GM19395 (cell line): ENCODE data around the gene FAM98C.

Experiments
- ATAC-seq: cut with Tn5 transposase; IDR thresholded peaks from one replicate; pipeline ENCODE4 v1.9.1; 2021; ENCODE audit warnings: mild to moderate bottlenecking, moderate library complexity; ENCODE audit not compliant: unreplicated experiment

The FAM98C gene

DNA sequence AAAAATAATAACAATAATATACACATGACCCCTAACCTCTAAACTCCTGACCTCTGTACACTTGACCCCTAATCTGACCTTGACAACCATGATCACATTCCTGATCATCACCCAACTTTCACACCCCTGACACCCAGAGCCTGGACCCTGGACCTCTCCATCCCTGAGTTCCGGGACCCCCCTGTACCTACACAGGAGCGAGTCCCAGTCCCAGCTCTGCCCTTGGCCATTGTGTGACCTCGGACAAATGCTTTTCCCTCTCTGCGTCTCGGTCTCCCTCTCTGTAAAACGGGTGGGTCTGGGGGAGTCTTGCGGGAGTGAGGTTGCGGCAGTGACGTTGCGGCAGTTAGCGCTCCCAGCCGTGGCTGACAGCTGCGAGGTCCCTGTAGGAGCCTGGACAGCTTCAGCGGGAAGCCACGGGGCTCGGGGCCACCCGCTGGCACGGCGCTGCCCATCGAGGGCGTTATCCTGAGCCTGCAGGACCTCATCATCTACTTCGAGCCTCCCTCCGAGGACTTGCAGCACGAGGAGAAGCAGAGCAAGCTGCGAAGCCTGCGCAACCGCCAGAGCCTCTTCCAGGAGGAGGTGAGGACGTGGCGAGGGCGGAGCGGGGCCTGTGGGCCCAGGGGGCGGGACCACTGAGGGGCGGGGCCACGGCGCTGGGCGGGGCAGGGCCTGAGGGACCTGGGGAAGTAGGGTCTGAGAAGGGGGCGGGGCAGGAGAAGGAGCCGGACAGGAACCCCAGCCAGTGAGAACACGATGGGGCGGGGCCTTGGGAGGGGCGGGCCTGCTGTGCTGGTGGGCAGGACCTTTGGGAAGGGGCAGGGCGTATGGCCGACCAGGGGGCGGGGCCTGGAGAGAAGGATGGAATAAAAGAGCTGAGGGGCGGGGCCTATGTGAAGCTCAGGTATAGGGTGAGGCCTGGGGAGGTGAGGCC lies 49.8 kb downstream of the FAM98C start:
- ATAC-seq = no peak

DNA sequence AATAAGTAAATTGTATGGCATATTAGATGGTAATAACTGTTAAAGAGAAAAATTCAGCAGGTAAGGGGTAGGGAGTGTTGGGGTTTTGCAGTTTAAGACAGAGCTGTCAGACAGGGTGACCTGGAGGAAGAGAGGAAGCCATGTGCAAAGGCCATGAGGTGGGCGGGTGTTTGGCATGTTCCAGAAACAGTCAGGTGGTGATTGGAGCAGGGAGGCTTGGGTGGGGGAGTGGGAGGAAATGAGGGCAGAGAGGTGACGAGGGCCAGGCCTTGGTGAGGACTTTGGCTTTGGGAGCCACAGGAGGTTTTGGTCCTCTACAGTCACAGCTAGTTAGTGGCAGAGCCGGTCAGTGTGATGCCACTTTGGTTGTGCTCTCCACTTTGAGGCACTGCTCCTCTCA lies 50.7 kb downstream of the FAM98C start:
- ATAC-seq = no peak

DNA sequence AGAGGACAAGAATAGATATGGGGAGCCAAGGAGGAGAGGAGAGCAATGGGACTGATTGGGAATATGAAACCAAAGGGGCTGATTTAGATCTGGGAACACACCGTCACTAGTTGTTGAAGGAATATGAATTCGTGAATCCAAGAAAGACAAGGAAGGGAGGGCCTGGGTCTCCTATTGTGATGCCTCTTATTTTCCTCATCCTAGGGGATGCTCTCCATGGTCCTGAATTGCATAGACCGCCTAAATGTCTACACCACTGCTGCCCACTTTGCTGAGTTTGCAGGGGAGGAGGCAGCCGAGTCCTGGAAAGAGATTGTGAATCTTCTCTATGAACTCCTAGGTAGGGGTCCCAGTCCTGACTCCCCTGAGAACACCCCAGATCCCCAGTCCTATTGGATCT lies 52.1 kb downstream of the FAM98C start:
- ATAC-seq = no peak

DNA sequence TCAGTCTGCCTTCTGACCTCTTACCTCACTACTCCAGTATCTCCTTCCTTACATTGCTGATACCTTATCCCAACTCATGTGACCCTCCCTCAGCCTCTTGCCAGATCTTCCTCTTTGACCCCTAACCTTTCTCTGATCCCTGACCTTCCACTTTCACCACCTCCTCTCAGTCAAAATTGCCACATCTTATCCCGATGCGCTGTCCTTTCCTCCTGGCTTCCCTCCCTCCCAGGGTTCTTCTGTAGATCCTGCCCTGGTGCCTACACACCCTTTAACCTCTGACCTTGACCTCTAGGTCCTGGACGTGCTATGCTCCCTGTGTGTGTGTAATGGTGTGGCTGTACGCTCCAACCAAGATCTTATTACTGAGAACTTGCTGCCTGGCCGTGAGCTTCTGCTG lies 54.3 kb downstream of the FAM98C start:
- ATAC-seq = no peak

DNA sequence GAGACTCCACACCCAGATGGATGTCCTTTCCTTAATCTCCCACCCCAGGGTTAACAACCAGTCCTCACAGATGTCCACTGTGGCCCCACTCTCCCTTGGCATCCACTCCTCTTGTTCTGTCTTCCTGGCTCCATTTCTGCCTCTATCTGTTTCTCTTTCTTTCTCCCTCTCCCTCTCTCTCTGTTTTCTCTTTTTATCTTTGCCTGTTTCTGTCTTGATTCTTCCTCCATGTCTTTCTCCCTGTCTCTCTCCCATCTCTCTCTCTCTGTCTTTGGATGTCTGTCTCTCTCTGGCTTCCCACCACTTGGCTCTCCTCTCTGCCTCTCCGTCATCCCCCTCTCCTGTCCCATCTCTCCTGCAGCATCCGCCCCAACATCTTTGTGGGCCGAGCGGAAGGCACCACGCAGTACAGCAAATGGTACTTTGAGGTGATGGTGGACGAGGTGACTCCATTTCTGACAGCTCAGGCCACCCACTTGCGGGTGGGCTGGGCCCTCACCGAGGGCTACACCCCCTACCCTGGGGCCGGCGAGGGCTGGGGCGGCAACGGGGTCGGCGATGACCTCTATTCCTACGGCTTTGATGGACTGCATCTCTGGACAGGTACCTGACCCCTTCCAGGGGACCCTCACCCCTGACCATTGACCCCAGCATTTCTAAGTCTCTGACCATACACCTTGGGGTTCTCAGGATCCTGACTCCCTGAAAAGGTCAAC lies 55.0 kb downstream of the FAM98C start:
- ATAC-seq = no peak
